H9 (cell line): ENCODE results near the gene DIAPH3. TPM values are rescaled to one million over a fixed set of nuclear protein-coding genes. Genes with fewer than 3 reads are reported as not detected.

Experiments
- DNase-seq: peaks from one replicate; pipeline ENCODE4 v3.0.0-alpha.2; 2017
- H2AFZ ChIP-seq: one replicate; pipeline ENCODE4 v1.6.1; 2013; ENCODE audit warnings: mild to moderate bottlenecking, low read length, control low read depth, moderate library complexity
- H2AK5ac ChIP-seq: 2 replicates; pipeline ENCODE4 v1.6.1; 2013; ENCODE audit warnings: low read length, control low read depth, mixed read lengths; ENCODE audit not compliant: insufficient read length
- H2BK120ac ChIP-seq: one replicate; pipeline ENCODE4 v1.6.1; 2013; ENCODE audit warnings: low read depth, mild to moderate bottlenecking, low read length, control low read depth, inconsistent platforms; ENCODE audit not compliant: poor library complexity, severe bottlenecking
- H2BK12ac ChIP-seq: 2 replicates; pipeline ENCODE4 v1.6.1; 2013; ENCODE audit warnings: low read length, control low read depth, mixed read lengths, low read depth; ENCODE audit not compliant: insufficient read length
- H2BK15ac ChIP-seq: 2 replicates; pipeline ENCODE4 v1.6.1; 2013; ENCODE audit warnings: low read depth, low read length, control low read depth
- H2BK20ac ChIP-seq: one replicate; pipeline ENCODE4 v1.6.1; 2013; ENCODE audit warnings: low read depth, mild to moderate bottlenecking, low read length, control low read depth, inconsistent platforms; ENCODE audit not compliant: poor library complexity, severe bottlenecking
- H2BK5ac ChIP-seq: 2 replicates; pipeline ENCODE4 v1.6.1; 2013; ENCODE audit warnings: low read length, control low read depth, mixed read lengths; ENCODE audit not compliant: insufficient read length
- H3K14ac ChIP-seq: 2 replicates; pipeline ENCODE4 v1.6.1; 2013; ENCODE audit warnings: low read length, control low read depth; ENCODE audit not compliant: insufficient read depth
- H3K18ac ChIP-seq: 2 replicates; pipeline ENCODE4 v1.6.1; 2013; ENCODE audit warnings: low read depth, mild to moderate bottlenecking, mixed read lengths, low read length, control low read depth; ENCODE audit not compliant: insufficient read length
- H3K23ac ChIP-seq: 2 replicates; pipeline ENCODE4 v1.6.1; 2013; ENCODE audit warnings: low read length, control low read depth, mixed read lengths, low read depth; ENCODE audit not compliant: insufficient read length
- H3K23me2 ChIP-seq: 2 replicates; pipeline ENCODE4 v1.6.1; 2013; ENCODE audit warnings: low read depth, mild to moderate bottlenecking, mixed read lengths, low read length, control low read depth; ENCODE audit not compliant: insufficient read length, poor library complexity, severe bottlenecking
- H3K27ac ChIP-seq: 2 replicates; pipeline ENCODE4 v1.5.1; 2013; ENCODE audit warnings: low read length, control low read depth, mixed read lengths, low read depth; ENCODE audit not compliant: insufficient read length
- H3K27me3 ChIP-seq: 2 replicates; pipeline ENCODE4 v1.6.1; 2013; ENCODE audit warnings: low read length, control low read depth, inconsistent platforms; ENCODE audit not compliant: insufficient read depth
- H3K4ac ChIP-seq: 2 replicates; pipeline ENCODE4 v1.6.1; 2013; ENCODE audit warnings: low read depth, mild to moderate bottlenecking, control low read depth, inconsistent platforms, low read length, moderate library complexity
- H3K4me1 ChIP-seq: 2 replicates; pipeline ENCODE4 v1.6.1; 2013; ENCODE audit warnings: low read length, control low read depth, inconsistent platforms; ENCODE audit not compliant: insufficient read depth
- H3K4me2 ChIP-seq: 2 replicates; pipeline ENCODE4 v1.6.1; 2013; ENCODE audit warnings: low read length, control low read depth, mixed read lengths; ENCODE audit not compliant: insufficient read length, insufficient read depth
- H3K56ac ChIP-seq: 2 replicates; pipeline ENCODE4 v1.6.1; 2013; ENCODE audit warnings: low read depth, mild to moderate bottlenecking, mixed read lengths, low read length, control low read depth; ENCODE audit not compliant: insufficient read length
- H3K79me1 ChIP-seq: 2 replicates; pipeline ENCODE4 v1.6.1; 2013; ENCODE audit warnings: low read depth, mild to moderate bottlenecking, moderate library complexity, low read length, control low read depth, inconsistent platforms; ENCODE audit not compliant: insufficient read depth, poor library complexity, severe bottlenecking
- H3K79me2 ChIP-seq: 2 replicates; pipeline ENCODE4 v1.6.1; 2013; ENCODE audit warnings: low read length, control low read depth, inconsistent platforms; ENCODE audit not compliant: insufficient read depth
- H3K9ac ChIP-seq: 2 replicates; pipeline ENCODE4 v1.6.1; 2013; ENCODE audit warnings: low read length, control low read depth, mixed read lengths; ENCODE audit not compliant: insufficient read length; ENCODE audit errors: extremely low read depth
- H3K9me3 ChIP-seq: one replicate; pipeline ENCODE4 v1.6.1; 2013; ENCODE audit warnings: low read depth, low read length, inconsistent platforms; ENCODE audit not compliant: control insufficient read depth
- H3T11ph ChIP-seq: one replicate; pipeline ENCODE4 v1.6.1; 2013; ENCODE audit warnings: mild to moderate bottlenecking, low read length, control low read depth, inconsistent platforms
- H4K20me1 ChIP-seq: one replicate; pipeline ENCODE4 v1.6.1; 2013; ENCODE audit not compliant: control insufficient read depth, insufficient read length, insufficient read depth
- H4K5ac ChIP-seq: 2 replicates; pipeline ENCODE4 v1.6.1; 2013; ENCODE audit warnings: low read depth, mild to moderate bottlenecking, mixed read lengths, low read length, control low read depth; ENCODE audit not compliant: insufficient read length
- H4K8ac ChIP-seq: replicated peaks from 2 replicates; pipeline ENCODE4 v1.6.1; 2013; ENCODE audit warnings: low read length, control low read depth, mixed read lengths, low read depth; ENCODE audit not compliant: insufficient read length
- H4K91ac ChIP-seq: 2 replicates; pipeline ENCODE4 v1.6.1; 2013; ENCODE audit warnings: low read depth, mild to moderate bottlenecking, moderate library complexity, mixed read lengths, low read length, control low read depth; ENCODE audit not compliant: insufficient read length
- H3K27ac Mint-ChIP-seq, 3 experiments: 2 replicates in 2 of 3; 3 replicates in 1 of 3; pipeline ENCODE4 v1.8.0; 2020 to 2021; ENCODE audit warnings: mixed read lengths in 3 of 3, mild to moderate bottlenecking in 1 of 3, moderate library complexity in 1 of 3
- H3K27me3 Mint-ChIP-seq: 2 replicates; pipeline ENCODE4 v1.8.0; 2021; ENCODE audit warnings: low read depth, mild to moderate bottlenecking, moderate library complexity, mixed read lengths
- H3K36me3 Mint-ChIP-seq, 3 experiments: 2 replicates in 2 of 3; 3 replicates in 1 of 3; pipeline ENCODE4 v1.8.0; 2020 to 2021; ENCODE audit warnings: low read depth in 3 of 3, mixed read lengths in 3 of 3; ENCODE audit not compliant: insufficient read depth in 1 of 3
- H3K4me1 Mint-ChIP-seq, 2 experiments: 2 replicates each; pipeline ENCODE4 v1.8.0; 2020; ENCODE audit warnings: mixed read lengths in 2 of 2
- H3K4me3 Mint-ChIP-seq, 2 experiments: 2 replicates in 1 of 2; 3 replicates in 1 of 2; pipeline ENCODE4 v1.8.0; 2020 to 2021; ENCODE audit warnings: mild to moderate bottlenecking in 2 of 2, mixed read lengths in 2 of 2, moderate library complexity in 1 of 2
- H3K9me3 Mint-ChIP-seq, 2 experiments: 2 replicates in 1 of 2; 3 replicates in 1 of 2; pipeline ENCODE4 v1.8.0; 2020; ENCODE audit warnings: mild to moderate bottlenecking in 2 of 2, mixed read lengths in 2 of 2, moderate library complexity in 1 of 2
- CTCF ChIP-seq: fragments of 200-600 bp; sonication (generic); conservative IDR thresholded peaks from 3 replicates; pipeline ENCODE4 v1.8.0; 2021; ENCODE audit warnings: antibody characterized with exemption, mild to moderate bottlenecking
- total RNA-seq: library from RNA; stranded (reverse); gene quantifications from 2 replicates; pipeline ENCODE4 v1.2.1, GENCODE V29; 2021

DIAPH3 gene
- total RNA-seq, 1 experiment from 2014 or later = 23.1 TPM

GRCh38 chr13:59963383-59963782 lies 200.3 kb downstream of the DIAPH3 start:
- no peak for TF ChIP-seq CTCF
- Histone ChIP-seq H2BK120ac (no peak overlapping the region), H3T11ph (no peak overlapping the region), H3K18ac (no peak overlapping the region), H3K56ac (no peak overlapping the region), H2BK5ac (no peak overlapping the region), H4K5ac (no peak overlapping the region), H2AK5ac (no peak overlapping the region), H3K14ac (no peak overlapping the region), H4K20me1 (no peaks in the 10 kb centered on the region), H3K4me2 (no peak overlapping the region), H3K9me3 (no peaks in the 10 kb centered on the region), H3K9ac (no peak overlapping the region), H2AFZ (no peak overlapping the region), H2BK20ac (no peak overlapping the region), H3K23ac (no peak overlapping the region), H3K79me1 (no peaks in the 10 kb centered on the region), H3K4me1 (no peaks in the 10 kb centered on the region), H3K4ac (no peak overlapping the region), H3K79me2 (no peaks in the 10 kb centered on the region), H4K91ac (no peak overlapping the region), H3K27me3 (no peaks in the 10 kb centered on the region), H4K8ac (no peak overlapping the region), H2BK15ac (no peak overlapping the region), H3K27ac (no peak overlapping the region), H3K23me2 (no peaks in the 10 kb centered on the region), H2BK12ac (no peak overlapping the region)
- Mint-ChIP-seq H3K4me3 (no peak overlapping the region), H3K9me3 (no peaks in the 10 kb centered on the region), H3K36me3 (peaks cover 4 to 10% (median 4%) of the 10 kb centered on the region in 3 experiments; a peak in 5 of 7 replicates), H3K27ac (no peak overlapping the region), H3K4me1 (peaks cover 5 to 10% of the 10 kb centered on the region in 2 experiments), H3K27me3 (no peaks in the 10 kb centered on the region)
- no peak for DNase-seq
